Fibroblast of peridontal ligament (primary cell): ENCODE measurements around the gene SPNS2.
A peak's percentile ranks its signal among the peaks of the same experiment; 100 is the strongest.
"Not testable (repeated sequence)": the region's sequence is repeated elsewhere in the genome, so short reads cannot be mapped to it uniquely, and the experiment has no call there.

Experiments
- DNase-seq: peaks from one replicate; pipeline ENCODE4 v3.0.0-alpha.2; 2010; ENCODE audit errors: extremely low read depth

SPNS2 gene

DNA sequence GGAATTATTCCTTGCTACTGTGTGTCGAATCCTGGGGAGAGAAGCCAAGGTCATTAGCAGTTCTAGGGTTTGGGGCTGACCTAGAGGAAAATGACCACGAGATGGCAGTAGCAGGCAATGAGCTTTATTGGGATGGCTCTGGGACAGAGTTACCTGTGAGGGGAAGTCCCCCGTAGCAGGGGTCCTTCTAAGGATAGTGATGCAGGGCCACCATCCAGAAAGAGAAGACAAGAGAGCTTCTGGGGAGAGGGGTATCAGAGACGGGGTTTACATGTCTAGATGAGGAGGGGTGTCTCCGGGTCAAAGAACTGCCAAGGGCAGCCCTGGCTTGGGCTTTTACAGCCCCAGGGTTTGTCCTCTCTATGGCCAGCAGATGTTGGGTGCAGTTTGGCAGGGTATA lies 68.1 kb downstream of the SPNS2 start:
- DNase-seq = peak; percentile 55

DNA sequence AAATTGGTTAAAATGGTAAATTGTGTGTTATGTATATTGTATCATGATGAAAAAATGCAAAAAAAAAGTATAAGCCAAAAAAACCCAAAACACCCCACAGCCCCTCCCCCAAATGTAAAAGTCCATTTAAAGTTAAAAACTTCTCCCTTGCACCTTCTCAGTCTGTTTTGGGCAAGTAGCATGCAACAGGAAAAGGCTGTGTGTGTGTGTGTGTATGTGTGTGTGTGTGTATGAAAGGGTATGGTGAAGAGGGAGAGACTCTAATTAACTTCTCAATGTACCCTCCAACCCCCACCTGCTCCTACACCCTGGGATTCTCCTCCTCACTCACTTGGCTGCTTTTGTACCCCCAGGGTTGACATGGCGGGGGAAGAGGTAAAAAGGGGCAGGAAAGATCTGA lies 70.9 kb downstream of the SPNS2 start:
- no peak for DNase-seq

- DNase-seq = no peak
These were observed 73.5 kb downstream of the SPNS2 start for GRCh38 chr17:4572131-4572530.

DNA sequence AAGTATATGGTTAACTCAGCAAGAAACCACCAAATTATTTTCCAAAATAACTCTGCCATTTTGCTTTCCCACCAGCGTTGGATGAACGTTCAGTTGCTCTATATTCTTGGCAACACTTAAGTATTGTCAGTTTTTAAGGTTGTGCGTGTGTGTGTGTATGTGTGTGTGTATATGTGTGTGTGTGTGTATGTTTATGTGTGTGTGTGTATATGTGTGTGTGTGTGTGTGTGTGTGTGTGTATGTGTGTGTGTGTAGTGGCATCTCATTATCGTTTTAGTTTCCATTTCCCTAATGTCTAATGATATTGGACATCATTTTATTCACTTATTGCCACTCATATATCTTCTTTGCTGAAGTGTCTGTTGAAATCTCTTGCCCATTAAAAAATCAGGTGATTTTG lies 74.4 kb downstream of the SPNS2 start:
- no peak for DNase-seq

GRCh38 chr17:4573669-4574068 lies 75.0 kb downstream of the SPNS2 start:
- no peak for DNase-seq

GRCh38 chr17:4574448-4575045 lies 75.9 kb downstream of the SPNS2 start:
- no peak for DNase-seq

- DNase-seq = no peak
These were observed 77.5 kb downstream of the SPNS2 start for GRCh38 chr17:4576161-4576558.

GRCh38 chr17:4576729-4577322 lies 78.1 kb downstream of the SPNS2 start:
- DNase-seq = no peak

DNA sequence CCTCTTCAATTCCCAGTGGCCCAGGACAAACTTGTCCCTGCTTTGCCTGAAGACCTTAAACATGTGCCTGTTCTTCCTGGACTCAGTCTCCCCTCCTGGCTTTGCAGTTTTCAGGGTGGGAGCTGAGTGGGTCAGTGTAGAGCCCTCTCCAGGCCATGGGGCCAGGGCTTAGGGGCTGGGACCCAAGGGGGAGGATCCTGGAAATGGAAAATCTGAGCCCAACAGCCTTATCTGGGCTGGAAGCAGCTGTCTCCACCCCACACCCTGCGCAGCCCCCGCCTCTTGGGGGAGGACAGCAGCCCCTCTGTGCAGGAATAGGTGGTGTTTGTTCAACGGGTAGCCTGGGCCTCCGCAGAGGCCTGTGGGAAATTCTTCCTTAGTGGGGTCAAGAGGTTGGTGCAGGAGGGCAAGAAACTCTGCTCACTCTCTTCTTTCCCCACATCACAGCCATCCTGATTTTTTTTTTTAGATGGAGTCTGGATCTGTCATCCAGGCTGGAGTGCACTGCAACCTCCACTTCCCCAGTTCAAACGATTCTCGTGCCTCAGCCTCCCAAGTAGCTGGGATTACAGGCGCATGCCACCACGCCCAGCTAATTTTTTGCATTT lies 78.8 kb downstream of the SPNS2 start:
- DNase-seq = no peak

DNA sequence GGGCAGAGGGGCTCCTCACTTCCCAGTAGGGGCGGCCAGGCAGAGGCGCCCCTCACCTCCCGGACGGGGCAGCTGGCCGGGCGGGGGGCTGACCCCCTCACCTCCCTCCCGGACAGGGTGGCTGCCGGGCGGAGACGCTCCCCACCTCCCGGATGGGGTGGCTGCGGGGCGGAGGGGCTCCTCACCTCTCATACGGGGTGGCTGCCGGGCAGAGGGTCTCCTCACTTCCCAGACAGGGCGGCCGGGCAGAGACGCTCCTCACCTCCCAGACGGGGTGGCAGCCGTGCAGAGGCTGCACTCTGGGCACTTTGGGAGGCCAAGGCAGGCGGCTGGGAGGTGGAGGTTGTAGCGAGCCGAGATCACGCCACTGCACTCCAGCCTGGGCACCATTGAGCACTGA lies 79.7 kb downstream of the SPNS2 start:
- not testable (repeated sequence) for DNase-seq

DNA sequence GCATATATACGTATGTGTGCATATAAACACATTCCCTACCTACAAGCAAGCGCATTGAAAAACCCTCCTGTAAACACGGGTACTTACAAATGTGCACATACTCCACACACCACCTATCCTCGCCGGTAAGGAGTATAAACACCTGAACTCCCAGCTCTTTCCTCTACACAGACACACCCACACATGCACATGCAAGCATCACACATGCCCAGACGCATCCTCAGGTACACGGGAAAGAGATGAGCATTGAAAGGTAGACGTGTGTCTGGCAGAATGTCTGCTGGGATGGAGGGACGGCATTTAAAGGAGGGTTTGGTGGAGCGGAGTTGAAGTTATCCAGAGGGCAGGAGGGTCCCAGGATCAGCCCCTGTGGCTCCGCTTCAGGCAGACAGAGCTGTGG lies 81.0 kb downstream of the SPNS2 start:
- DNase-seq = no peak

GRCh38 chr17:4580291-4580690 lies 81.6 kb downstream of the SPNS2 start:
- no peak for DNase-seq

- no peak for DNase-seq
These were observed 83.4 kb downstream of the SPNS2 start for GRCh38 chr17:4582101-4582501.

- DNase-seq = no peak
These were observed 84.0 kb downstream of the SPNS2 start for GRCh38 chr17:4582691-4583090.

GRCh38 chr17:4583206-4583605 lies 84.5 kb downstream of the SPNS2 start:
- no peak for DNase-seq

GRCh38 chr17:4583782-4584100 lies 85.1 kb downstream of the SPNS2 start:
- no peak for DNase-seq

GRCh38 chr17:4584101-4584916 lies 85.6 kb downstream of the SPNS2 start, which contains the start of gene SMTNL2:
Gene SMTNL2 (plus strand): TSS chr17:4584529. CDS start chr17:4584606, 77 bp downstream.
- no peak for DNase-seq

DNA sequence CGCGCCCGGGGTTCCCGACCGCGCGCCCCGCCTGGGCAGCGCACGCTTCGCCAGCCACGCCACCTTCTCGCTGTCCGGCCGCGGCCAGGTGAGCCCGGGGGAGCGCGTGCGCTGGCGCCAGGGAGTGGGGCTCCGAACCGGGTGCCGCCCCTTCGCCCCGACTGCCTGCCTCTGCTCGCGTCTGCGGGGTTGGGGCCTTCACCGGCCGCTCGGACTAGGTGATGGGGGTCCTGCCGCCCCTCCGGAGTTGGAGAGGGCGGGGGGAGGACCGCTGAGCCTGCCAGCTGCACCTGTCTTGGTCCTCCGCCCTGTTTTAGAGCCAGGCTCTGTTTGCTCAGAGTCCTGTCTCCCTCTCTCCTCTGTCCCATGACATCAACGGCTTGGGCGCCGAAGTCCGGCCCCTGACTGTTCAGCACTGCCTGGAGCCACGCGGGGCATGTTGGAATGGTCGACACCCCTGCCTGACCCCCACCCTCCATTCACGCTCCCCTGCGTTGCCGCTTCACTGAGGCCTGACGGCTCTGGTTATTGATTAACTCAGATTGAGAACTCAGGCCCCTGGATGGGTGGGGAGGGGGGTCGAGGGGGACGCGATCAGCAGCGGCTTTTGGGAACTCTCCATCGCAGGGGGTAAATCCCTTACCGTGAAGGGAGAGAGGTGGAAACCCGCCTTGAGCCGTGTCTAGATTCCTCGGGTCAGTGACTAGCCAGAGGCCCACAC lies 86.4 kb downstream of the SPNS2 start:
- no peak for DNase-seq

DNA sequence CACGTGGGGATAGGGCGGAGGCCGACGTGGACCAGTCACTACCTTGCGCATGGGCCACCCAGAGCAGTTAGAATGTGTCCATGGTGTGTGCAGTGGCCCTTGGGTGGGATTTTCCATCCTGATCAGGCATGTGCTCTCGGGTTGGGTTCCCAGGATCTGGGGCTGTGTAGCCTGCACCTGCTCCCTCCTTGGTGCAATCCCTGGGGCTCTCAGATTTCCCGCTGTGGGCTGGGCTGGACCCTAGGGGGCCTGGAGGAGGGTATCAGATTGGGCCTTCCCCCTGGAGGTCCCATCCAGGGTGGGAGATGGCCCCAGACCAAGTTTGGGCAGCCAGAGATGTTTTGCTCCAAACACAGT lies 86.9 kb downstream of the SPNS2 start:
- DNase-seq = no peak

GRCh38 chr17:4586043-4586442 lies 87.4 kb downstream of the SPNS2 start:
- DNase-seq = no peak

DNA sequence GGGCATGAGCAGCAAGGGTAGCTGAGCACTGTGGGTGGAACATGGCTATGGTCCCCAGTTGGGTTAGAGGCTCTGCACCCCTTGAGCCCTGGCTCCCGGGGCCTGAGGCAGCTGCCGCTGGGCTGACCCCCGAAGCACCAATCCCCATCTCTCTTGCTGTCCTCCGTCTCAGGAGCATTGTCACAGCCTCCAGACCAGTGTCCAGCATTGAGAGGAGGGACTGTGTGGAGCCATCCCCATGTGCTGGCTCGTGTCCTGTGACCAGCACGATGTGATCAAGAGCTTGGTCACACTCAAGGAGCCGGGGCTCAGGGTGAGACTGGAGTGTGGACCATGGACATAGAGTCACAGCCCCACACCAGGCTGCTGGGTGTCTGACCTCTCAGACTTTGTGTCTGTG lies 88.5 kb downstream of the SPNS2 start:
- no peak for DNase-seq

- no peak for DNase-seq
These were observed 89.1 kb downstream of the SPNS2 start for GRCh38 chr17:4587803-4588202.
